Right cardiac atrium (tissue), 5 donors: ENCODE measurements around the gene SLC25A47. TPM values are rescaled to one million over a fixed set of nuclear protein-coding genes. Genes with fewer than 3 reads are reported as not detected.
"Not testable (repeated sequence)": the region's sequence is repeated elsewhere in the genome, so short reads cannot be mapped to it uniquely, and the experiment has no call there.

Experiments used
- ATAC-seq, 2 donors: fragments of 200-7000 bp; cut with Tn5 transposase; one replicate each; pipeline versions ENCODE4 v1.8.0 to v1.9.1; 2020; ENCODE audit warnings: moderate library complexity in 2 of 2, mild to moderate bottlenecking in 1 of 2
- DNase-seq, 3 donors: peaks; one replicate each; pipeline ENCODE4 v3.0.0-alpha.2; 2020
- H3K27ac ChIP-seq: one replicate; pipeline ENCODE4 v1.5.1; 2013; ENCODE audit warnings: mild to moderate bottlenecking, low read length, control low read depth, moderate library complexity
- H3K27me3 ChIP-seq: one replicate; pipeline ENCODE4 v1.6.1; 2013; ENCODE audit not compliant: control insufficient read depth, insufficient read depth
- H3K4me1 ChIP-seq: one replicate; pipeline ENCODE4 v1.6.1; 2013; ENCODE audit warnings: low read length; ENCODE audit not compliant: control insufficient read depth, insufficient read depth
- H3K4me3 ChIP-seq: one replicate; pipeline ENCODE4 v1.5.1; 2013; ENCODE audit warnings: low read length, control low read depth
- H3K9me3 ChIP-seq: one replicate; pipeline ENCODE4 v1.6.1; 2013; ENCODE audit warnings: low read length; ENCODE audit not compliant: control insufficient read depth
- WGBS: extraction: QIAGEN DNeasy Blood & Tissue Kit; methylation state at CpG from one replicate; pipeline ENCODE4 v1.1.7; 2013; 5-methylcytosine and 5-hydroxymethylcytosine counted together
- intact Hi-C, 4 donors: fragments of 100-400 bp; cut with DNase I; formaldehyde crosslinking; loops; one replicate each; pipeline versions ENCODE4 v1.11.0 to v1.14.0; 2022 to 2023
- polyA plus RNA-seq: library from polyadenylated mRNA; stranded (reverse); fragments of 200-250 nt; gene quantifications from one replicate; pipeline ENCODE4 v1.2.3, GENCODE V29; 2013
- total RNA-seq, 4 donors: library from RNA; stranded (reverse); fragmentation: NEBNext Ultra II Directional; extraction: Animal tissue kit (Norgen Biotek cat#: 25700); gene quantifications; one replicate each; pipeline ENCODE4 v1.2.1, GENCODE V29; 2021
- donor health status: healthy with polysubstance abuse.
- donor health status: DM: no; HTN: yes; CAD: no.
- donor health status: DM: no; HTN: no; CAD: no.
- donor health status: DM: no; HTN: yes; CAD: no; lungs with severe emphysema.
- donor health status: DM: yes; HTN: yes; CAD: no.

SLC25A47 gene
- total and polyA plus RNA-seq, 5 donors = not detected

DNA sequence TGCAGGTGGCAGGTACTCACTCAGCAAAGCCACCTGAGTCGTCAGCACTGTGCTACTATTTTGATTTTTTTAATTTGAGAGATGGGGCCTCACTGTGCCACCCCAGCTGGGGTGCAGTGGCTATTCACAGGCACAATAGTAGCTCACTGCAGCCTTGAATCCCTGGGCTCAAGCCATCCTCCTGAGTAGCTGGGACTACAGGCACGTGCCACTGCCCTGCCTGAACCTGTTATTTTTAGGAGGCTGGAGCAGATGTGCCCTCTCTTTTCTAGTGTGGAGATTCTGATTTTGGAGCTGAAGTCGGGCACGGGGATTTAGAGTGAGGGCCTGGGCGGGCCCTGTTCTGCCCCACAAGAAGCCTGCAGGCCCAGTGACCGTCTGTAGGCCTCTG, 17.3 kb downstream of the SLC25A47 start:
- Histone ChIP-seq H3K4me1 (peaks cover 6% of the 10 kb centered on the region), H3K9me3 (no peaks in the 10 kb centered on the region), H3K27ac (peak overlapping the region; percentile 17), H3K4me3 (no peak overlapping the region), H3K27me3 (no peaks in the 10 kb centered on the region)
- WGBS = 75% methylated on average over 6 of the region's 6 CpGs
- DNase-seq (peak in 1 of 3 donors; percentile 12), ATAC-seq (peak in 1 of 2 donors; percentile 17)
- intact Hi-C loops = no loop called here

GRCh38 chr14:100341301-100342031, 18.3 kb downstream of the SLC25A47 start:
- peaks cover 6% of the 10 kb centered on the region for H3K4me1 ChIP-seq
- 55% methylated on average over 8 of the region's 8 CpGs for WGBS
- H3K9me3 ChIP-seq = no peaks in the 10 kb centered on the region
- H3K4me3 ChIP-seq = no peak overlapping the region
- peak in 1 of 3 donors; percentile 39 for DNase-seq
- peak overlapping the region; percentile 43 for H3K27ac ChIP-seq
- H3K27me3 ChIP-seq = no peaks in the 10 kb centered on the region
- peak; percentile 75 to 85 for ATAC-seq
- intact Hi-C loops = no loop called here

DNA sequence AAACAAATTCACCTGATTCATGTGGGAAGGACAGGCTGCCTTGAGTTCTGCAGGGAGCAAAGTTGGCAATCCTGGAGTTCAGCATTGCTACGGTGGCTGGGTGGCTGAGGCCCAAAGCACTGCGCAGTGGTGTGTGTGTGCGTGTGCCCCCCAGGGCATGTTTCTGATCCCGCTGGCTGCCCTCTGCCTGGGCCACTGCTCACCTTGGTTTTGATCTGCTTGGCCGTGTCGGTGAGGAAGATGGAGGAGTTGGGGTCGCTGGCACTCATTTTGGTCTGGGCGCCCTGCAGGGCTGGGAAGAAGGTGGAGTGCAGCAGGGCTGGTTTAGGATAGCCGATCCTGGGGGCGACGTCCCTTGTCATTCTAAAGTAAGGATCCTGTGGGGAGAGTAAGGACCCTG, 19.1 kb downstream of the SLC25A47 start:
- intact Hi-C loops = no loop called here
- DNase-seq = peak in 1 of 3 donors; percentile 40
- H3K9me3 ChIP-seq = no peaks in the 10 kb centered on the region
- peaks cover 6% of the 10 kb centered on the region for H3K4me1 ChIP-seq
- no peak for ATAC-seq
- H3K27me3 ChIP-seq = no peaks in the 10 kb centered on the region
- WGBS = 91% methylated on average over 11 of the region's 11 CpGs
- H3K27ac ChIP-seq = no peak overlapping the region
- H3K4me3 ChIP-seq = no peak overlapping the region

GRCh38 chr14:100342826-100343225, 19.7 kb downstream of the SLC25A47 start:
- peak in 1 of 3 donors; percentile 7 for DNase-seq
- H3K27me3 ChIP-seq, H3K27ac ChIP-seq, intact Hi-C loops, H3K9me3 ChIP-seq, H3K4me1 ChIP-seq, H3K4me3 ChIP-seq, ATAC-seq: not testable (repeated sequence)
- 96% methylated on average over 12 of the region's 12 CpGs for WGBS

DNA sequence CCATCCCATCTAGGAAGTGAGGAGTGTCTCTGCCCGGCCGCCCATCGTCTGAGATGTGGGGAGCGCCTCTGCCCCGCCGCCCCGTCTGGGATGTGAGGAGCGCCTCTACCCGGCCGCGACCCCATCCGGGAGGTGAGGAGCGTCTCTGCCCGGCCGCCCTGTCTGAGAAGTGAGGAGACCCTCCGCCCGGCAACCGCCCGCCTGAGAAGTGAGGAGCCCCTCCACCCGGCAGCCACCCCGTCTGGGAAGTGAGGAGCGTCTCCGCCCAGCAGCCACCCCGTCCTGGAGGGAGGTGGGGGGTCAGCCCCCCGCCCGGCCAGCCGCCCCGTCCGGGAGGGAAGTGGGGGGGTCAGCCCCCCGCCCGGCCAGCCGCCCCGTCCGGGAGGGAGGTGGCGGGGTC, 21.5 kb downstream of the SLC25A47 start:
- H3K4me1 ChIP-seq, H3K9me3 ChIP-seq, H3K27ac ChIP-seq, DNase-seq, H3K4me3 ChIP-seq, ATAC-seq, H3K27me3 ChIP-seq, intact Hi-C loops: not testable (repeated sequence)
- 90% methylated on average over 27 of the region's 35 CpGs for WGBS

GRCh38 chr14:100345711-100346110, 22.6 kb downstream of the SLC25A47 start:
- ATAC-seq = no peak
- intact Hi-C loops = no loop called here
- H3K4me3 ChIP-seq = no peak overlapping the region
- WGBS = 97% methylated on average over 17 of the region's 17 CpGs
- no peaks in the 10 kb centered on the region for H3K27me3 ChIP-seq
- no peaks in the 10 kb centered on the region for H3K9me3 ChIP-seq
- peaks cover 4% of the 10 kb centered on the region for H3K4me1 ChIP-seq
- H3K27ac ChIP-seq = no peak overlapping the region
- no peak for DNase-seq

GRCh38 chr14:100346306-100347091, 23.4 kb downstream of the SLC25A47 start:
- Histone ChIP-seq H3K9me3 (no peaks in the 10 kb centered on the region), H3K27me3 (no peaks in the 10 kb centered on the region), H3K27ac (no peak overlapping the region), H3K4me3 (no peak overlapping the region), H3K4me1 (peaks cover 2% of the 10 kb centered on the region)
- intact Hi-C loops = no loop called here
- DNase-seq (no peak), ATAC-seq (no peak)
- 89% methylated on average over 12 of the region's 12 CpGs for WGBS

- H3K27ac ChIP-seq = no peak overlapping the region
- H3K9me3 ChIP-seq = no peaks in the 10 kb centered on the region
- WGBS = 88% methylated on average over 12 of the region's 12 CpGs
- H3K27me3 ChIP-seq = no peaks in the 10 kb centered on the region
- intact Hi-C loops = no loop called here
- DNase-seq (no peak), ATAC-seq (peak in 1 of 2 donors; percentile 16)
- H3K4me3 ChIP-seq = no peak overlapping the region
- H3K4me1 ChIP-seq = no peaks in the 10 kb centered on the region
Observed at GRCh38 chr14:100348253-100348729, 25.2 kb downstream of the SLC25A47 start.

- ATAC-seq (peak in 1 of 2 donors; percentile 29), DNase-seq (no peak)
- Histone ChIP-seq H3K27me3 (no peaks in the 10 kb centered on the region), H3K4me1 (no peaks in the 10 kb centered on the region), H3K27ac (no peak overlapping the region), H3K4me3 (no peak overlapping the region), H3K9me3 (no peaks in the 10 kb centered on the region)
- intact Hi-C loops = no loop called here
- WGBS = 85% methylated on average over 14 of the region's 14 CpGs
Observed at GRCh38 chr14:100348784-100349685, 25.9 kb downstream of the SLC25A47 start.

DNA sequence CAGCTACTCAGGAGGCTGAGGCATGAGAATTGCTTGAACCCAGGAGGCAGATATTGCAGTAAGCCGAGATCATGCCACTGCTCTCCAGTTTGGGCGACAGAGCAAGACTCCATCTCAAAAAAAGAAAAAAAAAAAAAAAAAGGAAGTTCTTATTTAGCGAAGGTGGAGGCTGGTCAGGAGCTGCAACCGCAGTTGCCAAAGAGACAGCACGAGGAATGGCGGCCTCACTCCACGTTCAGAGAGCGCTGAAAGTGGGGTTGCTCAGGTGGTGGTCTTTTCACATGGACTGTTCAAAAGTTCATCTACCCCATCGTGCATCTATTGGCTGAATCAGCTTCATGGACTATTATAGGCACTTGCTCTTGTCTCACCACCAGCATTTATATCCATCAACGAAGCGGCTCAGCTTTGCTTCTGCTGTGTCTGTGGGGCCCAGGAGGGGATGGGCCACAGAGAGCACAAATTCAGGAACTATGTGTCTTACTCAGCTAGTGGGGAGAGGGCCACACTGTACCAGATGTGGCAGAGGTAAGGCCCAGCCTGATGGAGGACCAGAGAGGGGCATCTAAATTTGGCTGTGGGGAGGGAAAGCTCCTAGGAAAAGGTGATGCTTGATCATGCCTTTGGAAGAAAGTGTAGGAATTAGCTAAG, 27.3 kb downstream of the SLC25A47 start:
- no peak for DNase-seq
- no peaks in the 10 kb centered on the region for H3K9me3 ChIP-seq
- 93% methylated on average over 11 of the region's 11 CpGs for whole genome bisulfite sequencing
- no peak overlapping the region for H3K27ac ChIP-seq
- no peaks in the 10 kb centered on the region for H3K4me1 ChIP-seq
- no peak overlapping the region for H3K4me3 ChIP-seq
- intact Hi-C loops = no loop called here
- H3K27me3 ChIP-seq = no peaks in the 10 kb centered on the region
- no peak for ATAC-seq
